ENCODE data around the gene FKBP1A.

Gene FKBP1A

GRCh38 chr20:1383623-1384404 lies 9.0 kb downstream of the FKBP1A start:
- peak; percentile 85 for DNase-seq

- DNase-seq: no peak
These were observed 10.2 kb downstream of the FKBP1A start for GRCh38 chr20:1382670-1383069.

- no peak for DNase-seq
These were observed 10.9 kb downstream of the FKBP1A start for GRCh38 chr20:1381753-1382591.

GRCh38 chr20:1378735-1379125 lies 14.1 kb downstream of the FKBP1A start:
- no peak for DNase-seq

GRCh38 chr20:1377984-1378734 lies 14.7 kb downstream of the FKBP1A start:
- DNase-seq: no peak

- no peak for DNase-seq
These were observed 15.4 kb downstream of the FKBP1A start for GRCh38 chr20:1377341-1377871.

- no peak for DNase-seq
These were observed 16.2 kb downstream of the FKBP1A start for GRCh38 chr20:1376408-1377270.

- DNase-seq: no peak
These were observed 16.8 kb downstream of the FKBP1A start for GRCh38 chr20:1376007-1376406.

GRCh38 chr20:1375515-1375914 lies 17.3 kb downstream of the FKBP1A start:
- DNase-seq: no peak

GRCh38 chr20:1374246-1374645 lies 18.6 kb downstream of the FKBP1A start:
- DNase-seq: no peak

GRCh38 chr20:1373614-1374013 lies 19.2 kb downstream of the FKBP1A start:
- DNase-seq: no peak

GRCh38 chr20:1373036-1373435 lies 19.8 kb downstream of the FKBP1A start:
- no peak for DNase-seq

- DNase-seq: no peak
These were observed 20.9 kb downstream of the FKBP1A start for GRCh38 chr20:1371830-1372539.

GRCh38 chr20:1371202-1371782 lies 21.6 kb downstream of the FKBP1A start:
- no peak for DNase-seq

- DNase-seq: no peak
These were observed 22.2 kb downstream of the FKBP1A start for GRCh38 chr20:1370548-1371110.

GRCh38 chr20:1369970-1370369 lies 22.9 kb downstream of the FKBP1A start:
- no peak for DNase-seq

- DNase-seq: no peak
These were observed 24.2 kb downstream of the FKBP1A start for GRCh38 chr20:1368448-1369199.

- no peak for DNase-seq
These were observed 25.4 kb downstream of the FKBP1A start for GRCh38 chr20:1367479-1367878.

- peak; percentile 46 for DNase-seq
These were observed 28.7 kb downstream of the FKBP1A start for GRCh38 chr20:1364106-1364505.

GRCh38 chr20:1363522-1363921 lies 29.3 kb downstream of the FKBP1A start:
- no peak for DNase-seq
